ENCODE results near the gene DTL.
A peak's percentile ranks its signal among the peaks of the same experiment; 100 is the strongest.
"Not testable (repeated sequence)": the region's sequence is repeated elsewhere in the genome, so short reads cannot be mapped to it uniquely, and the experiment has no call there.

The DTL gene

GRCh38 chr1:212035123-212035834 is at the start of gene DTL, which contains the start of gene INTS7:
DTL (plus strand) TSS chr1:212035748; CDS start chr1:212035891, 143 bp downstream.
INTS7 (minus strand) TSS chr1:212035557; CDS start chr1:212035437, 120 bp downstream.
- DNase-seq (ENCODE audit: low read depth in 2 of 2) = peak; percentile 95 to 97

GRCh38 chr1:211986628-211987254 is 48.8 kb upstream of the DTL start:
- DNase-seq (ENCODE audit: low read depth in 2 of 2) = no peak

- no peak for DNase-seq (ENCODE audit: low read depth in 2 of 2)
Observed at GRCh38 chr1:211991695-211992094, 43.9 kb upstream of the DTL start.

DNA sequence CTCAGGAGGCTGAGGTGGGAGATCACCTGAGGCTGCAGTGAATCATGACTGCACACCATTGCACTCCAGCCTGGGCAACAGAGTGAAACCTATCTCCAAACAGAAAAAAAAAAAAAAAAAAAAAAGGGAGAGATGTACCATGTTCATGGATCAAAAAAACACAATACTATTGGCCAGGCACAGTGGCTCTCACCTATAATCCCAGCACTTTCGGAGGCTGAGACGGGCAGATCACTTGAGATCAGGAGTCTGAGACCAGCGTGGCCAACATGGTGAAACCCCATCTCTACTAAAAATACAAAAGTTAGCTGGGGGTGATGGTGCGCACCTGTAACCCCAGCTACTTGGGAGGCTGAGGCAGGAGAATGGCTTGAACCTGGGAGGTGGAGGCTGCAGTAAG is 38.1 kb upstream of the DTL start:
- not testable (repeated sequence) for DNase-seq (ENCODE audit: low read depth in 2 of 2)

- DNase-seq (ENCODE audit: low read depth in 2 of 2) = no peak
Observed at GRCh38 chr1:212002536-212002935, 33.0 kb upstream of the DTL start.

GRCh38 chr1:212004895-212005608 is 30.5 kb upstream of the DTL start:
- no peak for DNase-seq (ENCODE audit: low read depth in 2 of 2)

GRCh38 chr1:212007178-212007577 is 28.4 kb upstream of the DTL start:
- no peak for DNase-seq (ENCODE audit: low read depth in 2 of 2)

DNA sequence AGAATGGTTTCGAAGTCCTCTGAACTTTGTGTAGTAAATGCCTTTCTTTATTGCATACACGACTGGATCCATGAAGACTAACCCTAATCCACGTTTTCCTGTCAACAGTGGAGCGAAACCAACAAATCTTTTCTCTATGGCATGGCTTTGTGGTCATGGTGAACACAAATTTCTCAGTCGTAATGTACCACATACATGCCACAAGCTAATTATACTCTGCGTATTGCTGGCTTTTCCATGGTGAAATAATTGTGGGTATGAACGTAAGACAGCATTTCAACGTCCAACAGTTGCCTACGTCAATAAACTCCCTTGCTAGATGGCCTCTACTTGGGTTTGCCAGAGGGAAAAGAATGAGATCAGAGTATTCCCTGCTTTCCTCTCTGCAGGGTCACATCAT is 27.7 kb upstream of the DTL start:
- no peak for DNase-seq (ENCODE audit: low read depth in 2 of 2)

DNA sequence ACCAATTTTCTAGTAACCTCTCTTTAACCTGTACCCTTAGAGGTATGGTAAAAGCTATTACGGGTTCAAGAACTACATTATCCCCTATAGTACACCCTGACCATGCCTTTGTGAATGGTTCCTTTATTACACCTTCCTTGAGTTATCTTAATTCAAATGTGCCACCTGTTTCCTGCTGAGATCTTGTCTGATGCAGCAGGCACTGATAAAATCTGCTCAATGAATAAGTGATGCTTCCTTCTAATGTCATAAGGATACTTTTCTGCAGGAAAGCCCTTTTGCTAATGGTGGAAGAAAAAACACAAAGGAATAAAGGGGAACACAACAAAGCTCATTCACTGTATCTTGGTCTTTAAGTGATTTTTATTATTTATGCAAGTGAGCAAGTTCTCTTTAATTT is 26.0 kb upstream of the DTL start:
- no peak for DNase-seq (ENCODE audit: low read depth in 2 of 2)

DNA sequence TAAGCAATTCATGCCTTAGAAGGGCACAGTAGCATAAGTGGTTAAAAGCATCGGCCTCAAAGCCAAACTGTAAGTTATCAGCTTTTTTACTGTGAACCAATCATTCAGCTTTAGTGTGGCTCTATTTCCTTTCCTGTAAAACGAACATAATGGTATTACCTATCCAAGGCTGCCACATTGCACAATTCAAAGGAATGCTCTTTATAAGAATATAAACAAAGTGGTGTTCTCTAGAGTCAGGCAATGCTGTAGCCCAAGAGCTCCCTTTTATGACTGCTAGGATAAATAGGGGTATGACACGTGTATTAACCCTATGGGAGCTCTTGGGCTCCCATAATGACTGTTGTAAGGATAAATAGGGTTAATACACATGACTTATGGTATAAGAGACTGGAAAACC is 25.5 kb upstream of the DTL start:
- DNase-seq (ENCODE audit: low read depth in 2 of 2) = no peak

GRCh38 chr1:212012034-212012740 is 23.4 kb upstream of the DTL start:
- DNase-seq (ENCODE audit: low read depth in 2 of 2) = peak; percentile 34 to 61

GRCh38 chr1:212013672-212014071 is 21.9 kb upstream of the DTL start:
- DNase-seq (ENCODE audit: low read depth in 2 of 2) = no peak

DNA sequence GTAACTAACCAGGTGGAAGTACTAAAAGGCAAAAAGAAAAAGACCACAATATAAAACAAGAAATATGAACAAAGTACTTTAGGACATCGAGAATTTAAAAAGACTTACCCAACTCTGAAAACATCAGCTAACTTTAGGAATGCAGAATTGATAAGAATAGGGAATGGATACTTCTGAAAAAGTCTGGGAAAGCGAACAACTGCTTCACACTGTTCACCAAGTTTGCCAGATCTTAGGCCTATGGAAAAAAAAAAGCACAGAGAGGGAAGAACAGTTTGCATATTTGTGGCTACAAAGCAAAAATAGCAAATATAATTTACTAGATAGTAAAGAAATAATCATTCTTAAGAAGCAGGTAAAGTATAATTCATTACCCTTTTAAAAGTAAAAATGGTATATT is 14.6 kb upstream of the DTL start:
- no peak for DNase-seq (ENCODE audit: low read depth in 2 of 2)

DNA sequence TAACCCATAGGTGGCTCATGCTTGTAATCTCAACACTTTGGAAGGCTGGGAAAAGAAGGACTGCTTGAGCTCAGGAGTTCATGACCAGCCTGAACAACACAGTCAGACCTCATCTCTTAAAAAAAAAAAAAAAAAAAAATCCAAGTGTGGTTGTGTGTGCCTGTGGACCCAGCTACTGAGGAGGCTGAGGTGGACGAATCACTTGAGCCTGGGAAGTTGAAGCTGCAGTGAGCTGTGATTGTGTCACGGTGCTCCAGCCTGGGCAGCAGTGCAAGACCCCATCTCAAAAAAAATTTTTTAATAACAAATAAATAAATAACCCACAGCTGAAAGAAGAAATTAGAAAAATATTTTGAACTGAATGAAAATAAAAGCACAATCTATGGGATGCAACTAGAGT is 14.0 kb upstream of the DTL start:
- no peak for DNase-seq (ENCODE audit: low read depth in 2 of 2)

DNA sequence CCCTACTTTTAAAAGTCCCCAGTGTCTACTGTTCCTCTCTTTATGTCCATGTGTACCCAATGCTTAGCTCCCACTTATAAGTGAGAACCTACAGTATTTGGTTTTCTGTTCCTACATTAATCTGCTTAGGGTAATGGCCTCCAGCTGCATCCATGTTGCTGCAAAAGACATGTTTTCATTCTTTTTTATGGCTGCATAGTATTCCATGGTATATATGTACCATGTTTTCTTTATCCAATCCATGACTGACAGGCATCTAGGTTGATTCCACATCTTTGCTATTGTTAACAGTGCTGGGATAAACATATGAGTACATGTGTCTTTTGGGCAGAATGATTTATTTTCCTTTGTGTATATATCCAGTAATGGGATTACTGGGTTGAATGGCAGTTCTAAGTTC is 12.6 kb upstream of the DTL start:
- DNase-seq (ENCODE audit: low read depth in 2 of 2) = not testable (repeated sequence)

DNA sequence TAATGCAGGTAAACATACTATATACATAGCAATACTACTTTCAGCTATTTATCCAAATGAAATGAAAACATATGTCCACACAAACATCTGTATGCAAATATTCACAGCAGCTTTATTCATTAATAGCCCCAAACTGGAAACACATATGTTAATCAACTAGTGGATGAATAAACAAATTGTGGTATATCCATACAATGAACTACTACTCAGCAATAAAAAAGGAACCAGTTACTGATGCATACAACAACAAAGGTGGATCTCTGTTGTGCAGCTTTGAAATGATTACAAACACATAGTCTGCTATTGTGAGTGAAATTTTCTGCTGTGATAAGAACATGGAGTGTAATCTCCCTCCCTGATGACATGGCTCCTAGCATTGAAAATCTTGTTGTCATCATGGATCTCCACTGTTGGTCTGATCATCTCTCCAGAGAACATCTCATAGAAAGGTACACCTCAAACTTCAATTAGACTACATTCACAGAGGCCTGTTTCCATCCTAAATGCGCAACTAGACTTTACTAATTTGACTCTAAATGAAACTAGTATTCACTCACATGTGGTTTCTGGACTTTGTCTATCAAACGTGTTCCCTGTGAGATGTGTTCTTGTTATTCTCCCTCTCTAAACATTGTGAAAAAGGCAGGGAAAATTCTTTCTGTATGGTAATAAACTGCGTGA is 10.9 kb upstream of the DTL start:
- no peak for DNase-seq (ENCODE audit: low read depth in 2 of 2)

GRCh38 chr1:212027727-212028126 is 7.8 kb upstream of the DTL start:
- DNase-seq (ENCODE audit: low read depth in 2 of 2) = not testable (repeated sequence)

- DNase-seq (ENCODE audit: low read depth in 2 of 2) = no peak
Observed at GRCh38 chr1:212030936-212031528, 4.5 kb upstream of the DTL start.

DNA sequence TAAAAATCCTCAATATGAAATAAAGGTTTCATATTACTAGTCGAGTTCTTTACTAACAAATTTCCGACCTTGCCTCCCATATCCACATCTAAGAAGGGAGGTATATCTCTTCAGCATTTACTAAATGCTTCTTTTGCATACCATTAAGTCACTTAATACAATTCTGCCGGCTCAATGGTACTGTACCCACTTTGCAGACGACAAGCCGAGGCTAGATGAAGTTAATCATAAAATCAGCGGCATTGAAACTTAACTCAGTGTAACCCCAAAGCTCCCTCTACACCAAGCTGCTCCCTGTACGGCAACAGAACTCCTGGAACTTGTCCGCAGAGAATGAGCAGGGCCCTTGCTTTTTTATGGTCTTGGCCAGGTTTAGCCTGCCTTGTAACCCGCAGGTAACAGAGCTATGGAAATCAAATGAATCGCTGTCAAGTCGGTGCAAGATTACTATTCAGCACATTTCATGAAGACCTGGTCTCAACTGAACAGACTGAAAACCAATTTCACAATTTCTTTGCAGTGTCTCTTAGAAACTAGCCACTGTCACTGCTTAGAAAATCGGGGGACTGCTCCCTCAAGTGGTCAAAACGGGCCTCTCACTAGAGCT is 929 bp upstream of the DTL start:
- no peak for DNase-seq (ENCODE audit: low read depth in 2 of 2)

GRCh38 chr1:212035835-212036605 is 472 bp downstream of the DTL start:
- no peak for DNase-seq (ENCODE audit: low read depth in 2 of 2)
